HepG2 (cell line): ENCODE data around the gene SEMA7A. TPM values are rescaled to one million over a fixed set of nuclear protein-coding genes. Genes with fewer than 3 reads are reported as not detected.
A peak's percentile ranks its signal among the peaks of the same experiment; 100 is the strongest.

Experiments used
- ASH2L ChIP-seq: fragments of 300-600, 200-600 bp; sonication (generic); IDR thresholded peaks from 2 replicates; pipeline ENCODE4 v1.7.0; 2017; ENCODE audit warnings: low read depth, mild to moderate bottlenecking, moderate library complexity, mixed read lengths, low read length; ENCODE audit not compliant: insufficient read length
- DPF2 ChIP-seq: sonication (generic); formaldehyde crosslinking; IDR thresholded peaks from 2 replicates; pipeline ENCODE4 v1.4.0; 2020; ENCODE audit warnings: mild to moderate bottlenecking, low read depth, missing genetic modification reagents, borderline replicate concordance
- EP300 ChIP-seq, 3 experiments: sonication (generic) in 1 of 3; formaldehyde crosslinking in 1 of 3; IDR thresholded peaks; 2 replicates each; pipeline versions ENCODE4 v1.5.1 to v1.6.1; 2011 to 2020; ENCODE audit warnings: low read depth in 2 of 3, low read length in 2 of 3, borderline replicate concordance in 1 of 3, improper control_type of control experiment in 1 of 3, mild to moderate bottlenecking in 1 of 3, missing genetic modification reagents in 1 of 3, moderate library complexity in 1 of 3
- MNT ChIP-seq: fragments of 450-650 bp; IDR thresholded peaks from 2 replicates; pipeline ENCODE4 v1.6.1; 2016
- MTA3 ChIP-seq: sonication (generic); formaldehyde crosslinking; IDR thresholded peaks from 2 replicates; pipeline ENCODE4 v1.4.0; 2020; ENCODE audit warnings: missing genetic modification reagents
- MYC ChIP-seq: sonication (generic); formaldehyde crosslinking; IDR thresholded peaks from 2 replicates; pipeline ENCODE4 v1.9.0; 2021; ENCODE audit warnings: missing genetic modification reagents, borderline replicate concordance
- PHF8 ChIP-seq: sonication (generic); formaldehyde crosslinking; IDR thresholded peaks from 2 replicates; pipeline ENCODE4 v1.5.0; 2020; ENCODE audit warnings: missing genetic modification reagents
- USF2 ChIP-seq, 2 experiments: sonication (generic) in 1 of 2; formaldehyde crosslinking in 1 of 2; IDR thresholded peaks; 2 replicates each; pipeline versions ENCODE4 v1.5.1 to v1.6.1; 2011 to 2020; ENCODE audit warnings: borderline replicate concordance in 1 of 2, low read depth in 1 of 2, low read length in 1 of 2, mild to moderate bottlenecking in 1 of 2, missing genetic modification reagents in 1 of 2, moderate library complexity in 1 of 2
- ZBTB42 ChIP-seq: sonication (generic); formaldehyde crosslinking; IDR thresholded peaks from 2 replicates; pipeline ENCODE4 v1.5.0; 2020; ENCODE audit warnings: mild to moderate bottlenecking, missing genetic modification reagents
- ZNF251 ChIP-seq: sonication (generic); formaldehyde crosslinking; IDR thresholded peaks from 2 replicates; pipeline ENCODE4 v1.9.0; 2021; ENCODE audit warnings: mild to moderate bottlenecking, missing genetic modification reagents
- ZNF556 ChIP-seq: sonication (generic); formaldehyde crosslinking; IDR thresholded peaks from 2 replicates; pipeline ENCODE4 v1.4.0; 2020; ENCODE audit warnings: mild to moderate bottlenecking, missing genetic modification reagents, borderline replicate concordance
- ZNF557 ChIP-seq: sonication (generic); formaldehyde crosslinking; IDR thresholded peaks from 2 replicates; pipeline ENCODE4 v1.4.0; 2020; ENCODE audit warnings: missing genetic modification reagents
- polyA plus RNA-seq, 8 experiments: library from polyadenylated mRNA; depleted of rRNA in 3 of 8; stranded (reverse) in 7 of 8; unstranded in 1 of 8; fragments of >200 nt; fragmentation: Illumina TruSeq in 4 of 8; extraction: Trizol in 4 of 8; gene quantifications; 2 replicates each; pipeline versions ENCODE4 v1.2.1 to v1.2.3, GENCODE V29; 2011 to 2016; ENCODE audit warnings: low read depth in 4 of 8, missing spikeins in 1 of 8, mixed read lengths in 1 of 8; ENCODE audit not compliant: insufficient read depth in 1 of 8
- total RNA-seq, 5 experiments: library from RNA; depleted of rRNA; stranded (reverse); fragments of >200 nt; fragmentation: Illumina TruSeq; extraction: Trizol; gene quantifications; 2 replicates each; pipeline ENCODE4 v1.2.3, GENCODE V29; 2016; ENCODE audit warnings: low read depth in 1 of 5
- TF ChIP-seq, protein P1 (sequence below): sonication (generic); formaldehyde crosslinking; IDR thresholded peaks from 2 replicates; pipeline ENCODE4 v1.4.0; 2020; ENCODE audit warnings: missing genetic modification reagents
- TF ChIP-seq, protein P2 (sequence below): sonication (generic); formaldehyde crosslinking; IDR thresholded peaks from 2 replicates; pipeline ENCODE4 v1.4.0; 2020; ENCODE audit warnings: missing genetic modification reagents, borderline replicate concordance
- TF ChIP-seq, protein P3 (sequence below): conservative IDR thresholded peaks from 2 replicates; pipeline ENCODE4 v1.6.1; 2018; ENCODE audit warnings: missing genetic modification reagents

The SEMA7A gene
- total and polyA plus RNA-seq, 2 of the 13 experiments (the other 11 are each of a cell fraction or from before 2014, with no cell fraction given), result 9.0 to 15.8 TPM

- TF ChIP-seq, protein P1, sequence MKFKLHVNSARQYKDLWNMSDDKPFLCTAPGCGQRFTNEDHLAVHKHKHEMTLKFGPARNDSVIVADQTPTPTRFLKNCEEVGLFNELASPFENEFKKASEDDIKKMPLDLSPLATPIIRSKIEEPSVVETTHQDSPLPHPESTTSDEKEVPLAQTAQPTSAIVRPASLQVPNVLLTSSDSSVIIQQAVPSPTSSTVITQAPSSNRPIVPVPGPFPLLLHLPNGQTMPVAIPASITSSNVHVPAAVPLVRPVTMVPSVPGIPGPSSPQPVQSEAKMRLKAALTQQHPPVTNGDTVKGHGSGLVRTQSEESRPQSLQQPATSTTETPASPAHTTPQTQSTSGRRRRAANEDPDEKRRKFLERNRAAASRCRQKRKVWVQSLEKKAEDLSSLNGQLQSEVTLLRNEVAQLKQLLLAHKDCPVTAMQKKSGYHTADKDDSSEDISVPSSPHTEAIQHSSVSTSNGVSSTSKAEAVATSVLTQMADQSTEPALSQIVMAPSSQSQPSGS (CRISPR knock-in tag), result 0 out of 2 replicates have a peak, but pooled peaks have one; percentile 28
- no peak for TF ChIP-seq ASH2L
- no peak for TF ChIP-seq EP300 (IDR thresholded peaks at IDR 0.05; ENCODE audit: low read depth in 2 of 2, low read length in 2 of 2)
- peak; percentile 67 for TF ChIP-seq EP300 (CRISPR knock-in tag; IDR thresholded peaks at IDR 0.05; ENCODE audit: borderline replicate concordance)
- TF ChIP-seq PHF8 (CRISPR knock-in tag), result no peak
- peak; percentile 55 for TF ChIP-seq MYC
- TF ChIP-seq, protein P2, sequence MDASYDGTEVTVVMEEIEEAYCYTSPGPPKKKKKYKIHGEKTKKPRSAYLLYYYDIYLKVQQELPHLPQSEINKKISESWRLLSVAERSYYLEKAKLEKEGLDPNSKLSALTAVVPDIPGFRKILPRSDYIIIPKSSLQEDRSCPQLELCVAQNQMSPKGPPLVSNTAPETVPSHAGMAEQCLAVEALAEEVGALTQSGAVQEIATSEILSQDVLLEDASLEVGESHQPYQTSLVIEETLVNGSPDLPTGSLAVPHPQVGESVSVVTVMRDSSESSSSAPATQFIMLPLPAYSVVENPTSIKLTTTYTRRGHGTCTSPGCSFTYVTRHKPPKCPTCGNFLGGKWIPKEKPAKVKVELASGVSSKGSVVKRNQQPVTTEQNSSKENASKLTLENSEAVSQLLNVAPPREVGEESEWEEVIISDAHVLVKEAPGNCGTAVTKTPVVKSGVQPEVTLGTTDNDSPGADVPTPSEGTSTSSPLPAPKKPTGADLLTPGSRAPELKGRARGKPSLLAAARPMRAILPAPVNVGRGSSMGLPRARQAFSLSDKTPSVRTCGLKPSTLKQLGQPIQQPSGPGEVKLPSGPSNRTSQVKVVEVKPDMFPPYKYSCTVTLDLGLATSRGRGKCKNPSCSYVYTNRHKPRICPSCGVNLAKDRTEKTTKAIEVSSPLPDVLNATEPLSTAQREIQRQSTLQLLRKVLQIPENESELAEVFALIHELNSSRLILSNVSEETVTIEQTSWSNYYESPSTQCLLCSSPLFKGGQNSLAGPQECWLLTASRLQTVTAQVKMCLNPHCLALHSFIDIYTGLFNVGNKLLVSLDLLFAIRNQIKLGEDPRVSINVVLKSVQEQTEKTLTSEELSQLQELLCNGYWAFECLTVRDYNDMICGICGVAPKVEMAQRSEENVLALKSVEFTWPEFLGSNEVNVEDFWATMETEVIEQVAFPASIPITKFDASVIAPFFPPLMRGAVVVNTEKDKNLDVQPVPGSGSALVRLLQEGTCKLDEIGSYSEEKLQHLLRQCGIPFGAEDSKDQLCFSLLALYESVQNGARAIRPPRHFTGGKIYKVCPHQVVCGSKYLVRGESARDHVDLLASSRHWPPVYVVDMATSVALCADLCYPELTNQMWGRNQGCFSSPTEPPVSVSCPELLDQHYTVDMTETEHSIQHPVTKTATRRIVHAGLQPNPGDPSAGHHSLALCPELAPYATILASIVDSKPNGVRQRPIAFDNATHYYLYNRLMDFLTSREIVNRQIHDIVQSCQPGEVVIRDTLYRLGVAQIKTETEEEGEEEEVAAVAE (CRISPR knock-in tag), result no peak
- TF ChIP-seq MNT, result no peak
- TF ChIP-seq ZBTB42 (CRISPR knock-in tag), result no peak
- TF ChIP-seq, protein P3, sequence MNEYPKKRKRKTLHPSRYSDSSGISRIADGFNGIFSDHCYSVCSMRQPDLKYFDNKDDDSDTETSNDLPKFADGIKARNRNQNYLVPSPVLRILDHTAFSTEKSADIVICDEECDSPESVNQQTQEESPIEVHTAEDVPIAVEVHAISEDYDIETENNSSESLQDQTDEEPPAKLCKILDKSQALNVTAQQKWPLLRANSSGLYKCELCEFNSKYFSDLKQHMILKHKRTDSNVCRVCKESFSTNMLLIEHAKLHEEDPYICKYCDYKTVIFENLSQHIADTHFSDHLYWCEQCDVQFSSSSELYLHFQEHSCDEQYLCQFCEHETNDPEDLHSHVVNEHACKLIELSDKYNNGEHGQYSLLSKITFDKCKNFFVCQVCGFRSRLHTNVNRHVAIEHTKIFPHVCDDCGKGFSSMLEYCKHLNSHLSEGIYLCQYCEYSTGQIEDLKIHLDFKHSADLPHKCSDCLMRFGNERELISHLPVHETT (CRISPR knock-in tag), result 0 out of 2 replicates have a peak, but pooled peaks have one; percentile 34
- TF ChIP-seq DPF2 (CRISPR knock-in tag), result peak; percentile 64; the same call in 1 of the 2 replicates
- no peak for TF ChIP-seq ZNF557 (CRISPR knock-in tag)
- TF ChIP-seq ZNF251 (CRISPR knock-in tag), result no peak
- no peak for TF ChIP-seq MTA3 (CRISPR knock-in tag)
- TF ChIP-seq ZNF556 (CRISPR knock-in tag), result no peak
- TF ChIP-seq USF2 (IDR thresholded peaks at IDR 0.05; ENCODE audit: low read depth, low read length), result no peak
- TF ChIP-seq USF2 (CRISPR knock-in tag; IDR thresholded peaks at IDR 0.05; ENCODE audit: borderline replicate concordance), result no peak
Observed at GRCh38 chr15:74421302-74422245, 12.2 kb downstream of the SEMA7A start (continued).
